B cell (primary cell): ENCODE results near the gene CYP27C1.

Source experiments
- EZH2 ChIP-seq: IDR thresholded peaks from 2 replicates; pipeline ENCODE4 v1.6.1; 2012; ENCODE audit warnings: borderline replicate concordance, low read depth, mild to moderate bottlenecking, moderate library complexity, low read length; ENCODE audit not compliant: insufficient read depth, poor library complexity, severe bottlenecking
- TF ChIP-seq, protein P1 (sequence below): fragments of 200-600 bp; IDR thresholded peaks from one replicate; pipeline ENCODE4 v1.8.0; 2022; ENCODE audit warnings: antibody characterized with exemption, mild to moderate bottlenecking

DNA sequence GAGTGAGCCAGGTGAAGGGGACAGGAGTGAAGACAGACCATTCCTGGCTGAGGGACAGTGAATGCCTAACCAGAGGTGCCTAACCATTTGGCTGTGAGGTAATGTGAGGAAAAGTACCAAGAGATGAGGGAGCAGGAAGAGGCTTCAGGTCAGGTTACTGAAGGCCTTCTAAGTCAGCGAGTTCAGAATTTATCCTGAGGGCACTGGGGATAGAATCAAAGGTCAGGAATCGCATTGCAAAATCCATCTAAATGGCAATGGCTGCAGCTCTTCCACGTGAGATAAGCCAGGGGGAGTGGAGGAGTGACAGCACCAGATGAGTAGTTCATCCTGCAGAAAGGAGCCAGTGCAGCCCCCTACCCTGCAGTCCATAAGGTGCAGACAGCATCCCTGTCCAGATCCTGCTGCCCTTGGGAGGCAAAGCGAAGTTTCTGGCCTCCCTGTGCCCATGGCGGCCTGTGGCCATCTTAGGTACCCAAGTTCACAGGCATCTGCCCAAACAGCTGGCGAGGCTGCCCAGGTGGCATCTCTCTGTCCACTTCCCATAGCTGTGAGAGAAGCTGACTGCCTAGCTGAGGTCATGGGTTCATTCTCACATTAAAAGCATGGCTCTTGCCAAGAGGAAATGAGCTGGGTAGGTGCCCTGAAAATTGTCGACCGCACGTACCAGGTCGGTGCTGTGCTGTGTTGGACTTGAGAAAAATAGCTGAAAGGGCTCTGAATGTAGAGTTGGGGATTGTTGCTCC is 49.5 kb downstream of the CYP27C1 start:
- no peak for TF ChIP-seq EZH2
- TF ChIP-seq, protein P1, sequence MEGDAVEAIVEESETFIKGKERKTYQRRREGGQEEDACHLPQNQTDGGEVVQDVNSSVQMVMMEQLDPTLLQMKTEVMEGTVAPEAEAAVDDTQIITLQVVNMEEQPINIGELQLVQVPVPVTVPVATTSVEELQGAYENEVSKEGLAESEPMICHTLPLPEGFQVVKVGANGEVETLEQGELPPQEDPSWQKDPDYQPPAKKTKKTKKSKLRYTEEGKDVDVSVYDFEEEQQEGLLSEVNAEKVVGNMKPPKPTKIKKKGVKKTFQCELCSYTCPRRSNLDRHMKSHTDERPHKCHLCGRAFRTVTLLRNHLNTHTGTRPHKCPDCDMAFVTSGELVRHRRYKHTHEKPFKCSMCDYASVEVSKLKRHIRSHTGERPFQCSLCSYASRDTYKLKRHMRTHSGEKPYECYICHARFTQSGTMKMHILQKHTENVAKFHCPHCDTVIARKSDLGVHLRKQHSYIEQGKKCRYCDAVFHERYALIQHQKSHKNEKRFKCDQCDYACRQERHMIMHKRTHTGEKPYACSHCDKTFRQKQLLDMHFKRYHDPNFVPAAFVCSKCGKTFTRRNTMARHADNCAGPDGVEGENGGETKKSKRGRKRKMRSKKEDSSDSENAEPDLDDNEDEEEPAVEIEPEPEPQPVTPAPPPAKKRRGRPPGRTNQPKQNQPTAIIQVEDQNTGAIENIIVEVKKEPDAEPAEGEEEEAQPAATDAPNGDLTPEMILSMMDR, result no peak
